HPDE6-E6E7 (cell line): ENCODE data around the gene SLC30A10.
"Not testable (repeated sequence)": the region's sequence is repeated elsewhere in the genome, so short reads cannot be mapped to it uniquely, and the experiment has no call there.

Experiments used
- DNase-seq: peaks from one replicate; pipeline ENCODE4 v3.0.0; 2011; ENCODE audit warnings: missing footprints; ENCODE audit errors: extremely low spot score

The SLC30A10 gene

GRCh38 chr1:219891846-219892245 is 36.5 kb downstream of the SLC30A10 start:
- not testable (repeated sequence) for DNase-seq

GRCh38 chr1:219888667-219889066 is 39.7 kb downstream of the SLC30A10 start:
- not testable (repeated sequence) for DNase-seq

- DNase-seq, result no peak
These were observed 42.7 kb downstream of the SLC30A10 start for GRCh38 chr1:219885680-219886079.

- DNase-seq, result no peak
These were observed 44.7 kb downstream of the SLC30A10 start for GRCh38 chr1:219883400-219884332.

GRCh38 chr1:219882755-219883154 is 45.6 kb downstream of the SLC30A10 start:
- no peak for DNase-seq

GRCh38 chr1:219882096-219882495 is 46.3 kb downstream of the SLC30A10 start:
- no peak for DNase-seq

GRCh38 chr1:219880765-219881457 is 47.4 kb downstream of the SLC30A10 start:
- DNase-seq, result no peak

- DNase-seq, result no peak
These were observed 51.6 kb downstream of the SLC30A10 start for GRCh38 chr1:219876798-219877209.

GRCh38 chr1:219875860-219876259 is 52.5 kb downstream of the SLC30A10 start:
- no peak for DNase-seq

GRCh38 chr1:219872538-219872937 is 55.8 kb downstream of the SLC30A10 start:
- not testable (repeated sequence) for DNase-seq

- DNase-seq, result no peak
These were observed 56.8 kb downstream of the SLC30A10 start for GRCh38 chr1:219871427-219872057.

GRCh38 chr1:219868615-219869014 is 59.7 kb downstream of the SLC30A10 start:
- DNase-seq, result not testable (repeated sequence)
